HepG2 (cell line): ENCODE measurements around the gene SRCAP. TPM values are rescaled to one million over a fixed set of nuclear protein-coding genes. Genes with fewer than 3 reads are reported as not detected.

Source experiments
- ERF ChIP-seq: IDR thresholded peaks from 2 replicates; pipeline ENCODE4 v1.6.1; 2018; ENCODE audit warnings: missing biosample characterization, missing genetic modification reagents
- ESRRA ChIP-seq: sonication (generic); formaldehyde crosslinking; IDR thresholded peaks from 2 replicates; pipeline ENCODE4 v1.5.1; 2020; ENCODE audit warnings: mild to moderate bottlenecking, low read depth, missing genetic modification reagents
- GTF3A ChIP-seq: sonication (generic); formaldehyde crosslinking; conservative IDR thresholded peaks from 2 replicates; pipeline ENCODE4 v1.4.0; 2020; ENCODE audit warnings: mild to moderate bottlenecking, missing genetic modification reagents
- KAT8 ChIP-seq: IDR thresholded peaks from 2 replicates; pipeline ENCODE4 v1.6.1; 2016; ENCODE audit warnings: missing genetic modification reagents, missing compliant biosample characterization
- NKX3-1 ChIP-seq: sonication (generic); formaldehyde crosslinking; IDR thresholded peaks from 2 replicates; pipeline ENCODE4 v1.5.0; 2020; ENCODE audit warnings: missing genetic modification reagents
- PCBP2 ChIP-seq: fragments of 200-400 bp; formaldehyde crosslinking; optimal IDR thresholded peaks from 2 replicates; pipeline ENCODE3; 2018; ENCODE audit warnings: low read length, low read depth; ENCODE audit not compliant: poor library complexity, severe bottlenecking
- PHF20 ChIP-seq: sonication (generic); formaldehyde crosslinking; IDR thresholded peaks from 2 replicates; pipeline ENCODE4 v1.5.0; 2020; ENCODE audit warnings: mild to moderate bottlenecking, missing genetic modification reagents
- ZBTB7B ChIP-seq: sonication (generic); formaldehyde crosslinking; IDR thresholded peaks from 2 replicates; pipeline ENCODE4 v1.4.0; 2020; ENCODE audit warnings: missing genetic modification reagents
- ZNF616 ChIP-seq: sonication (generic); formaldehyde crosslinking; IDR thresholded peaks from 2 replicates; pipeline ENCODE4 v1.5.0; 2020; ENCODE audit warnings: low read depth, mild to moderate bottlenecking, missing genetic modification reagents
- polyA plus RNA-seq, 8 experiments: library from polyadenylated mRNA; depleted of rRNA in 3 of 8; stranded (reverse) in 7 of 8; unstranded in 1 of 8; fragments of >200 nt; fragmentation: Illumina TruSeq in 4 of 8; extraction: Trizol in 4 of 8; gene quantifications; 2 replicates each; pipeline versions ENCODE4 v1.2.1 to v1.2.3, GENCODE V29; 2011 to 2016; ENCODE audit warnings: low read depth in 4 of 8, missing spikeins in 1 of 8, mixed read lengths in 1 of 8; ENCODE audit not compliant: insufficient read depth in 1 of 8
- total RNA-seq, 5 experiments: library from RNA; depleted of rRNA; stranded (reverse); fragments of >200 nt; fragmentation: Illumina TruSeq; extraction: Trizol; gene quantifications; 2 replicates each; pipeline ENCODE4 v1.2.3, GENCODE V29; 2016; ENCODE audit warnings: low read depth in 1 of 5
- TF ChIP-seq, protein P1 (sequence below): sonication (generic); formaldehyde crosslinking; IDR thresholded peaks from one replicate; pipeline ENCODE4 v1.5.1; 2020; ENCODE audit warnings: mild to moderate bottlenecking, missing genetic modification reagents; ENCODE audit errors: not compliant biosample characterization
- TF ChIP-seq, protein P2 (sequence below): sonication (generic); formaldehyde crosslinking; IDR thresholded peaks from 2 replicates; pipeline ENCODE4 v1.9.0; 2021; ENCODE audit warnings: missing genetic modification reagents, mild to moderate bottlenecking, borderline replicate concordance
- TF ChIP-seq, protein P3 (sequence below): fragments of 450-650 bp; IDR thresholded peaks from 2 replicates; pipeline ENCODE4 v1.6.1; 2017; ENCODE audit warnings: mild to moderate bottlenecking

The SRCAP gene
- total and polyA plus RNA-seq, 2 of the 13 experiments (the other 11 are each of a cell fraction or from before 2014, with no cell fraction given), result 4.9 to 9.0 TPM

DNA sequence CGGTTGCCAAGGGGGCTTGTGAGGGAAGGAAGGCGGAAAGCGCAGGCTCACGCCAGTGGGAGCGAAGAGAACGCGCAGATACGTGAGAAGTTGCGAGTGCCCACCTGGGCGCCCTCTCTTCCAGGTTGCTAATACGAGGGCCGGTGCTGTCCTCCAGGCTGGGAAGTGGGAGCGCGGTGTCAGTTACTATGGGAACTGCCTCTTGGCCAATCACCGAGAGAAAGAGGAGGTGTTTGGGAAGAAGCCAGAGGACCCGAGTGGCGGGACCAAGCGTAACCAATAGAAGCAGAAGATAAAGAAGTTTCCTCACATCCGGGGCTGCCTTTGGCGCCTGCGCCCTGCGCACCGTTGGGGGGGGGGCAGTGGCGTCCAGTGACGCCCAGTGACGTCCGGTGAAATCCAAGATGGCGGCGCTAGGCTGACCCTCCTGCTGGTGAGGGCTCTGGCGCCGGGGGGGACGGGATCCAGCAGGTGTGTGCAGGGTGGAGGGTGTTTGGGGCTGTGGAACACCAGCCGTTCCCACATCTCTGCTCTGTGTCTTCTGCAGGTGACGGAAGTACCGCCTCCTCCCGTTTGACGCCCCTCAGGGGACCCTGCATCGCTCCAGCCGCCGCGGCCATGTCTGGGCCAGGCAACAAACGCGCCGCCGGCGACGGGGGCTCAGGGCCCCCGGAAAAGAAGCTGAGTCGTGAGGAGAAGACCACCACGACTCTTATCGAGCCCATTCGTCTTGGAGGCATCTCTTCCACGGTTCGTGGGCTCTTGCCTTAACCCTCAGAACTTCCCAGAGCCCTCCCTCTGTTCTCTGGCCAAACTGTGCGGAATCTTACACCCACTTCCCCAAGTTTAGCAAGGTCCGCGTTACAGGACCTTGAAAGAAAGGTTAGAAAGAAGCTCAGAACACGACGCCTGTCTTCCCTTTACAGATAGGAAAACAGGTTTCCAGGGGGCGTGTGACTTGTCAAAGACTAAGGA is 63.2 kb downstream of the SRCAP start, which contains the start of the genes CFAP119 and RNF40 (continued):
- TF ChIP-seq, protein P1, sequence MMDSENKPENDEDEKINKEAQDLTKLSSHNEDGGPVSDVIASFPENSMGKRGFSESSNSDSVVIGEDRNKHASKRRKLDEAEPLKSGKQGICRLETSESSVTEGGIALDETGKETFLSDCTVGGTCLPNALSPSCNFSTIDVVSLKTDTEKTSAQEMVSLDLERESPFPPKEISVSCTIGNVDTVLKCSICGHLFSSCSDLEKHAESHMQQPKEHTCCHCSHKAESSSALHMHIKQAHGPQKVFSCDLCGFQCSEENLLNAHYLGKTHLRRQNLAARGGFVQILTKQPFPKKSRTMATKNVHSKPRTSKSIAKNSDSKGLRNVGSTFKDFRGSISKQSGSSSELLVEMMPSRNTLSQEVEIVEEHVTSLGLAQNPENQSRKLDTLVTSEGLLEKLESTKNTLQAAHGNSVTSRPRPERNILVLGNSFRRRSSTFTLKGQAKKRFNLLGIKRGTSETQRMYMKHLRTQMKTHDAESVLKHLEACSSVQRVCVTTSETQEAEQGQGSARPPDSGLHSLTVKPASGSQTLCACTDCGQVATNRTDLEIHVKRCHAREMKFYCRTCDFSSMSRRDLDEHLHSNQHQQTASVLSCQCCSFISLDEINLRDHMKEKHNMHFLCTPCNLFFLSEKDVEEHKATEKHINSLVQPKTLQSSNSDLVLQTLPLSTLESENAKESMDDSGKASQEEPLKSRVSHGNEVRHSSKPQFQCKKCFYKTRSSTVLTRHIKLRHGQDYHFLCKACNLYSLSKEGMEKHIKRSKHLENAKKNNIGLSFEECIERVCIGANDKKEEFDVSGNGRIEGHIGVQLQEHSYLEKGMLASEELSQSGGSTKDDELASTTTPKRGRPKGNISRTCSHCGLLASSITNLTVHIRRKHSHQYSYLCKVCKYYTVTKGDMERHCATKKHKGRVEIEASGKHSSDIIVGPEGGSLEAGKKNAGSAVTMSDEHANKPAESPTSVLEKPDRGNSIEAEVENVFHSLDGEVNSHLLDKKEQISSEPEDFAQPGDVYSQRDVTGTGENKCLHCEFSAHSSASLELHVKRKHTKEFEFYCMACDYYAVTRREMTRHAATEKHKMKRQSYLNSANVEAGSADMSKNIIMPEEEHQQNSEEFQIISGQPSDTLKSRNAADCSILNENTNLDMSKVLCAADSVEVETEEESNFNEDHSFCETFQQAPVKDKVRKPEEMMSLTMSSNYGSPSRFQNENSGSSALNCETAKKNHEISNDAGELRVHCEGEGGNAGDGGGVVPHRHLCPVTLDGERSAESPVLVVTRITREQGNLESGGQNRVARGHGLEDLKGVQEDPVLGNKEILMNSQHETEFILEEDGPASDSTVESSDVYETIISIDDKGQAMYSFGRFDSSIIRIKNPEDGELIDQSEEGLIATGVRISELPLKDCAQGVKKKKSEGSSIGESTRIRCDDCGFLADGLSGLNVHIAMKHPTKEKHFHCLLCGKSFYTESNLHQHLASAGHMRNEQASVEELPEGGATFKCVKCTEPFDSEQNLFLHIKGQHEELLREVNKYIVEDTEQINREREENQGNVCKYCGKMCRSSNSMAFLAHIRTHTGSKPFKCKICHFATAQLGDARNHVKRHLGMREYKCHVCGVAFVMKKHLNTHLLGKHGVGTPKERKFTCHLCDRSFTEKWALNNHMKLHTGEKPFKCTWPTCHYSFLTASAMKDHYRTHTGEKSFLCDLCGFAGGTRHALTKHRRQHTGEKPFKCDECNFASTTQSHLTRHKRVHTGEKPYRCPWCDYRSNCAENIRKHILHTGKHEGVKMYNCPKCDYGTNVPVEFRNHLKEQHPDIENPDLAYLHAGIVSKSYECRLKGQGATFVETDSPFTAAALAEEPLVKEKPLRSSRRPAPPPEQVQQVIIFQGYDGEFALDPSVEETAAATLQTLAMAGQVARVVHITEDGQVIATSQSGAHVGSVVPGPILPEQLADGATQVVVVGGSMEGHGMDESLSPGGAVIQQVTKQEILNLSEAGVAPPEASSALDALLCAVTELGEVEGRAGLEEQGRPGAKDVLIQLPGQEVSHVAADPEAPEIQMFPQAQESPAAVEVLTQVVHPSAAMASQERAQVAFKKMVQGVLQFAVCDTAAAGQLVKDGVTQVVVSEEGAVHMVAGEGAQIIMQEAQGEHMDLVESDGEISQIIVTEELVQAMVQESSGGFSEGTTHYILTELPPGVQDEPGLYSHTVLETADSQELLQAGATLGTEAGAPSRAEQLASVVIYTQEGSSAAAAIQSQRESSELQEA (CRISPR knock-in tag), result peak; percentile 34
- TF ChIP-seq ESRRA (CRISPR knock-in tag), result no peak
- no peak for TF ChIP-seq ZNF616 (CRISPR knock-in tag)
- TF ChIP-seq PHF20, result peak; percentile 81
- 0 out of 2 replicates have a peak, but pooled peaks have one; percentile 64 for TF ChIP-seq NKX3-1
- peak; percentile 93 for TF ChIP-seq KAT8 (CRISPR knock-in tag)
- TF ChIP-seq PCBP2, result no peak
- TF ChIP-seq, protein P2, sequence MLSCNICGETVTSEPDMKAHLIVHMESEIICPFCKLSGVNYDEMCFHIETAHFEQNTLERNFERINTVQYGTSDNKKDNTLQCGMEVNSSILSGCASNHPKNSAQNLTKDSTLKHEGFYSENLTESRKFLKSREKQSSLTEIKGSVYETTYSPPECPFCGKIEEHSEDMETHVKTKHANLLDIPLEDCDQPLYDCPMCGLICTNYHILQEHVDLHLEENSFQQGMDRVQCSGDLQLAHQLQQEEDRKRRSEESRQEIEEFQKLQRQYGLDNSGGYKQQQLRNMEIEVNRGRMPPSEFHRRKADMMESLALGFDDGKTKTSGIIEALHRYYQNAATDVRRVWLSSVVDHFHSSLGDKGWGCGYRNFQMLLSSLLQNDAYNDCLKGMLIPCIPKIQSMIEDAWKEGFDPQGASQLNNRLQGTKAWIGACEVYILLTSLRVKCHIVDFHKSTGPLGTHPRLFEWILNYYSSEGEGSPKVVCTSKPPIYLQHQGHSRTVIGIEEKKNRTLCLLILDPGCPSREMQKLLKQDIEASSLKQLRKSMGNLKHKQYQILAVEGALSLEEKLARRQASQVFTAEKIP, result no peak
- TF ChIP-seq ERF, result 0 out of 2 replicates have a peak, but pooled peaks have one; percentile 64
- TF ChIP-seq ZBTB7B (CRISPR knock-in tag), result peak; percentile 73
- TF ChIP-seq, protein P3, sequence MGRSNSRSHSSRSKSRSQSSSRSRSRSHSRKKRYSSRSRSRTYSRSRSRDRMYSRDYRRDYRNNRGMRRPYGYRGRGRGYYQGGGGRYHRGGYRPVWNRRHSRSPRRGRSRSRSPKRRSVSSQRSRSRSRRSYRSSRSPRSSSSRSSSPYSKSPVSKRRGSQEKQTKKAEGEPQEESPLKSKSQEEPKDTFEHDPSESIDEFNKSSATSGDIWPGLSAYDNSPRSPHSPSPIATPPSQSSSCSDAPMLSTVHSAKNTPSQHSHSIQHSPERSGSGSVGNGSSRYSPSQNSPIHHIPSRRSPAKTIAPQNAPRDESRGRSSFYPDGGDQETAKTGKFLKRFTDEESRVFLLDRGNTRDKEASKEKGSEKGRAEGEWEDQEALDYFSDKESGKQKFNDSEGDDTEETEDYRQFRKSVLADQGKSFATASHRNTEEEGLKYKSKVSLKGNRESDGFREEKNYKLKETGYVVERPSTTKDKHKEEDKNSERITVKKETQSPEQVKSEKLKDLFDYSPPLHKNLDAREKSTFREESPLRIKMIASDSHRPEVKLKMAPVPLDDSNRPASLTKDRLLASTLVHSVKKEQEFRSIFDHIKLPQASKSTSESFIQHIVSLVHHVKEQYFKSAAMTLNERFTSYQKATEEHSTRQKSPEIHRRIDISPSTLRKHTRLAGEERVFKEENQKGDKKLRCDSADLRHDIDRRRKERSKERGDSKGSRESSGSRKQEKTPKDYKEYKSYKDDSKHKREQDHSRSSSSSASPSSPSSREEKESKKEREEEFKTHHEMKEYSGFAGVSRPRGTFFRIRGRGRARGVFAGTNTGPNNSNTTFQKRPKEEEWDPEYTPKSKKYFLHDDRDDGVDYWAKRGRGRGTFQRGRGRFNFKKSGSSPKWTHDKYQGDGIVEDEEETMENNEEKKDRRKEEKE, result no peak
- TF ChIP-seq GTF3A (CRISPR knock-in tag), result peak; percentile 90
